OCI-LY1 (cell line): ENCODE data around the gene SH3PXD2A.

ENCODE experiments used
- H2AFZ ChIP-seq: fragments of 200-600 bp; sonication (generic), shearing (Covaris generic); 2 replicates; pipeline ENCODE4 v1.6.0; 2014; ENCODE audit warnings: antibody characterized with exemption, mild to moderate bottlenecking, low read length
- H3F3A ChIP-seq: fragments of 200-600 bp; sonication (generic), shearing (Covaris generic); 2 replicates; pipeline ENCODE4 v1.6.0; 2014; ENCODE audit warnings: mild to moderate bottlenecking, antibody characterized with exemption, low read length, moderate library complexity; ENCODE audit not compliant: insufficient read depth
- H3K27ac ChIP-seq: fragments of 200-600 bp; sonication (generic); 2 replicates; pipeline ENCODE4 v1.5.1; 2014; ENCODE audit warnings: low read length, mixed run types, mild to moderate bottlenecking, low read depth; ENCODE audit not compliant: poor library complexity, severe bottlenecking
- H3K27me3 ChIP-seq: fragments of 200-600 bp; sonication (generic); 2 replicates; pipeline ENCODE4 v1.6.0; 2014; ENCODE audit warnings: antibody characterized with exemption, mild to moderate bottlenecking, low read length, moderate library complexity; ENCODE audit not compliant: insufficient read depth
- H3K36me3 ChIP-seq: fragments of 200-600 bp; sonication (generic); 2 replicates; pipeline ENCODE4 v1.6.1; 2014; ENCODE audit warnings: mild to moderate bottlenecking, antibody characterized with exemption, low read length, moderate library complexity, mixed read lengths; ENCODE audit not compliant: insufficient read depth
- H3K4me1 ChIP-seq: fragments of 200-600 bp; sonication (generic); 2 replicates; pipeline ENCODE4 v1.5.1; 2014; ENCODE audit warnings: mild to moderate bottlenecking, low read length, moderate library complexity; ENCODE audit not compliant: insufficient read depth, severe bottlenecking
- H3K4me2 ChIP-seq: fragments of 200-600 bp; sonication (generic), shearing (Covaris generic); 2 replicates; pipeline ENCODE4 v1.6.1; 2014; ENCODE audit warnings: low read length
- H3K4me3 ChIP-seq: fragments of 200-600 bp; sonication (generic); 2 replicates; pipeline ENCODE4 v1.5.1; 2014; ENCODE audit warnings: low read length, low read depth, mild to moderate bottlenecking, mixed read lengths; ENCODE audit not compliant: poor library complexity, severe bottlenecking
- H3K79me2 ChIP-seq: fragments of 200-600 bp; shearing (Covaris generic); 2 replicates; pipeline ENCODE4 v1.6.1; 2016; ENCODE audit warnings: mixed run types, low read length, mixed read lengths; ENCODE audit not compliant: insufficient read depth
- H3K9ac ChIP-seq: fragments of 200-600 bp; sonication (generic), shearing (Covaris generic); 2 replicates; pipeline ENCODE4 v1.6.1; 2014; ENCODE audit warnings: mild to moderate bottlenecking, low read length, mixed read lengths
- H3K9me2 ChIP-seq: fragments of 200-600 bp; sonication (generic), shearing (Covaris generic); 2 replicates; pipeline ENCODE4 v1.6.1; 2014; ENCODE audit warnings: low read depth, mild to moderate bottlenecking, low read length, mixed read lengths
- H3K9me3 ChIP-seq: fragments of 200-600 bp; shearing (Covaris generic); 2 replicates; pipeline ENCODE4 v1.6.1; 2014; ENCODE audit warnings: low read length, mixed read lengths
- H4K20me1 ChIP-seq: fragments of 200-600 bp; sonication (generic), shearing (Covaris generic); 2 replicates; pipeline ENCODE4 v1.6.0; 2016; ENCODE audit warnings: mild to moderate bottlenecking, low read length; ENCODE audit not compliant: insufficient read depth
- CTCF ChIP-seq: fragments of 200-600 bp; sonication (generic), shearing (Covaris generic); IDR thresholded peaks from 2 replicates; pipeline ENCODE4 v1.5.1; 2017; ENCODE audit warnings: mild to moderate bottlenecking, antibody characterized with exemption, low read length, moderate library complexity, mixed read lengths
- EZH2 ChIP-seq: fragments of 200-600 bp; sonication (generic), shearing (Covaris generic); IDR thresholded peaks from 2 replicates; pipeline ENCODE4 v1.8.0; 2017; ENCODE audit warnings: borderline replicate concordance, mixed run types, mild to moderate bottlenecking, antibody characterized with exemption, low read length, moderate library complexity, mixed read lengths

Gene SH3PXD2A

GRCh38 chr10:103581499-103581898, 273.9 kb downstream of the SH3PXD2A start:
- TF ChIP-seq EZH2 (no peak), CTCF (no peak)

GRCh38 chr10:103580430-103580829, 274.9 kb downstream of the SH3PXD2A start:
- TF ChIP-seq EZH2 (no peak), CTCF (no peak)
- no peaks in the 10 kb centered on the region for H3F3A ChIP-seq
- H3K9me2 ChIP-seq = no peaks in the 10 kb centered on the region
- H3K27ac ChIP-seq = no peak overlapping the region
- no peak overlapping the region for H3K4me3 ChIP-seq
- no peaks in the 10 kb centered on the region for H3K36me3 ChIP-seq
- no peaks in the 10 kb centered on the region for H4K20me1 ChIP-seq
- H2AFZ ChIP-seq = no peak overlapping the region
- no peaks in the 10 kb centered on the region for H3K9me3 ChIP-seq
- no peak overlapping the region for H3K9ac ChIP-seq
- no peaks in the 10 kb centered on the region for H3K4me1 ChIP-seq
- H3K4me2 ChIP-seq = no peak overlapping the region
- no peaks in the 10 kb centered on the region for H3K27me3 ChIP-seq
- H3K79me2 ChIP-seq = no peaks in the 10 kb centered on the region

More at GRCh38 chr10:103581499-103581898, 273.9 kb downstream of the SH3PXD2A start:
- Histone ChIP-seq H2AFZ (no peak overlapping the region), H3K9me3 (no peaks in the 10 kb centered on the region), H3K36me3 (no peaks in the 10 kb centered on the region), H3K4me3 (no peak overlapping the region), H3K79me2 (no peaks in the 10 kb centered on the region), H3K9ac (no peak overlapping the region), H3K4me1 (no peaks in the 10 kb centered on the region), H4K20me1 (no peaks in the 10 kb centered on the region), H3K27me3 (no peaks in the 10 kb centered on the region), H3K9me2 (no peaks in the 10 kb centered on the region), H3K4me2 (no peak overlapping the region), H3K27ac (no peak overlapping the region), H3F3A (no peaks in the 10 kb centered on the region)

GRCh38 chr10:103580011-103580410, 275.4 kb downstream of the SH3PXD2A start:
- TF ChIP-seq CTCF (no peak), EZH2 (no peak)
- Histone ChIP-seq H4K20me1 (no peaks in the 10 kb centered on the region), H3K4me1 (no peaks in the 10 kb centered on the region), H3K27me3 (0 out of 2 replicates have a peak, but pooled peaks cover 4% of the 10 kb centered on the region), H3K36me3 (no peaks in the 10 kb centered on the region), H3K9ac (no peak overlapping the region), H2AFZ (no peak overlapping the region), H3K4me2 (no peak overlapping the region), H3K79me2 (no peaks in the 10 kb centered on the region), H3K27ac (no peak overlapping the region), H3K9me2 (no peaks in the 10 kb centered on the region), H3K4me3 (no peak overlapping the region), H3F3A (no peaks in the 10 kb centered on the region), H3K9me3 (no peaks in the 10 kb centered on the region)
